Activated CD4-positive, CD25-positive, alpha-beta regulatory T cell treated with anti-CD3 and anti-CD28 coated beads, Interleukin-2, amount 50 U/mL, for 24 hours (primary cell): Measurements from ENCODE around the gene ZNF723.
"Not testable (repeated sequence)": the region's sequence is repeated elsewhere in the genome, so short reads cannot be mapped to it uniquely, and the experiment has no call there.

Experiments used
- ATAC-seq, 2 donors: fragments of 150-1000 bp; cut with Tn5 transposase; one replicate each; pipeline ENCODE4 v1.10.0; 2021; ENCODE audit warnings: mild to moderate bottlenecking in 1 of 2, moderate library complexity in 1 of 2

Gene ZNF723

DNA sequence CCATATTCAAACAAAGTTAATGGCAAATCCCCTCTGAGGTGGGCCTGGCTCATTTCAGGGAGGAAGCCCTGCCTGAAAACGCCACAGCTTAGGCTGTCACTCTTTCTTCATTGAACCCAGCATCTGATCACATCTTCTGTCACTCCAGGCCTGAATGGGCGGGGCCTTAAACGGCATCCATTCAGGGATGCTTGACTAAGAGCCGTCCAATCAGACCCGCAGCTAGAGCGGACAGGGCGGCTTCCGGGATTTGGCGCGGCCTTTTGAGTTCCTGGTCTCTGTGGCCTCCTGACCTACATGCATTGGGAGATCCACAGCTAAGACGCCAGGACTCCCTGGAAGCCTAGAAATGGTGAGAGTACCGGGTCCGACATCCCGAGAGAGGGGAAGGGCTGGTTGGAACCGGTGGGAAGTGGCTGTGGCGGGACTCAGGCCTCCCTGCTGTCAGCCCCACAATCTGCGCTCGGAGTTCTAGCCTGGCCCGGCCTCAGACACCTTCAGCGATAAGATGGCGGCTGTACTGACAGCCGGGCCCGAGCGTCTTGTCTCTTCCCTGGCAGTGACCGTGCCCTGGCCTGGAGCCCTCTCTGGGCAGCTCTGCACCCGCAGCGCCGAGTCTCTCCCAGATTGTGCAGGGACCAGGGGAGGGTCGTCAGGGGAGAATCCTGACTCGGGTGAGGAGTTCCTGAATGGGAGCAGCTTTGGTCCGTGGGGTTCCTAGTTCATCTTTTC is at the start of gene ZNF723:
ZNF723 (plus strand) TSS at position 261 of the 732 bp plus-strand sequence; CDS start at position 350, 89 bp downstream.
- ATAC-seq: no peak

DNA sequence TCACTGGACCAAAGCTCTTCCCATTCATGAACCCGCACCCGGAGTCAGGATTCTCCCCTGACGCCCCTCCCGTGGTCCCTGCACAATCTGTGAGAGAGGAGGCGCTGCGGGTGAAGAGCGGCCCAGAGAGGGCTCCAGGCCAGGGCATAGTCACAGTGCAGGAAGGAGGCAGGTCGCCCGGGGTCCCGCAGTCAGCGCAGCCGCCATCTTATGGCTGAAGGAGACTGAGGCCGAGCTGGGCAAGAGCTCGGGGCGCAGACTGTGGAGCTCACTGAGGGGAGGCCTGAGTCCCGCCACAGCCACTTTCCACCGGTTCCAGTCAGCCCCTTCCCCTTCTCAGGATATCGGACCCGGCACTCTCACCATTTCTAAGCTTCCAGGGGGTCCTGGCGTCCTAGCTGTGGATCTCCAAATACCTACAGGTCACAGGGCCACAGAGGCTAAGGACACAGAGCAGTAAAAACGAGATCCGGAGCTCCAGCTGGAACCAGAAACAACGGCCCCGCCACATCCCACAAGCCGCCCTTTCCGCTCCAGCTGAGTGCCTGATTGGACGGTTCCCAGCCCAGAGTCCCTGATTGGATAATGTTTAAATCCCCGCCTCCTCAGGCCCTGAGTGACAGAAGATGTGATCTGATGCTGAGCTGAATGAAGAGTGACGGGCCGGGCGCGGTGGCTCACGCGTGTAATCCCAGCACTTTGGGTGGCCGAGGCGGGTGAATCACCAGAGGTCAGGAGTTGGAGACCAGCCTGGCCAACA is 48.3 kb upstream of the ZNF723 start, which contains the start of gene ZNF99:
ZNF99 (minus strand) TSS at position 501 of the 760 bp plus-strand sequence; CDS start at position 366, 135 bp downstream.
- ATAC-seq: no peak

DNA sequence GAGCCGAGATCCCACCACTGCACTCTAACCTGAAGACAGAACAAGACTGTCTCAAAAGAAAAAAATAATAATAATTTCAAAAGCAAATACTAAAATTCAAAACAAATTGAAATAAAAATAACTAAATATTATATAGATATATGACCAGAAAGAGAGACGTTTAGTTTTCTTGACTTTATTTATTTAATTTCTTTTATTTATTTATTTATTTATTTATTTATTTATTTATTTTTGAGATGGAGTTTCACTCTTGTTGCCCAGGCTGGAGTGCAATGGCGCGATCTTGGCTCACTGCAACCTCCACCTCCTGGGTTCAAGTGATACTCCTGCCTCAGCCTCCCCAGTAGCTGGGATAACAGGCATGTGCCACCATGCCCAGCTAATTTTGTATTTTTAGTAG is 39.2 kb upstream of the ZNF723 start:
- ATAC-seq: not testable (repeated sequence)

DNA sequence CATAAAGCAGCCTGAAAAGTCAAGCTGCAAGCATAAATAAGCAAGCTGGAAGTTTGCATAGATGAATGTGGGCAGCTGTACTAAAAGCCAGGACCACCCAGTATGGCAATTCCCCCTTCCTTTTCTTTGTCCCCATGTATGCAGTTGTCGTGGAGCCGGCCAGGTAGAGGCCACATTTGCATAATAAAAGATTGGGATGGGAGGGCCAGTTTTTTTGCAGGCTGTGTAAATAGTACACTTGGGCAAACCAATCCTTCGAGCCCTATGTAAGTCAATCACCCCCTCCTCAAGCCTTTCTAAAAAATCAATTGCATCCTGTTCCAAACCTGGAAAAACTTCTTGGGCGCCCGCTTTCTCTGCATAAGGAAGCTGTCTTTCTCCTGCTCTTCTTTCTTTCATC is 35.1 kb upstream of the ZNF723 start:
- no peak for ATAC-seq

DNA sequence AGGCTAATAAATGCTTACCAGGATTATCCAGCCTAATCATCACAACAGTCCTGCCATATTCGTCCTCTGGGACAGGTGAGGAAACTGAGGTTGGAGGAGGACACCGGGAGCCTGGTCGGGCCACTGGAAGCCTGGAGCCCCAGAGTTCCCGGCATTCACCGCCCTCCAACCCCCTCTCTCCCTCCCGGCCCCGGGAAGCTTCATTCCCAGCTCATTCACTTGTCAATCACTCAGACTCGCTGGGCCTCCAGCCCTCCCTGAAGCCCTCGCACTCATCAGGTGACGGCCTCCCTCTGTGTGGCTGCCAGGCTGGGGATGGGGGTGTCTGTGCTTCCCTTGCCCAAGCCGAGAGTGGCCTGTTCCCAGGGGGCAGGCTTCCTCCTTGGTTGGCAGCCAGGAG is 25.7 kb upstream of the ZNF723 start:
- no peak for ATAC-seq

DNA sequence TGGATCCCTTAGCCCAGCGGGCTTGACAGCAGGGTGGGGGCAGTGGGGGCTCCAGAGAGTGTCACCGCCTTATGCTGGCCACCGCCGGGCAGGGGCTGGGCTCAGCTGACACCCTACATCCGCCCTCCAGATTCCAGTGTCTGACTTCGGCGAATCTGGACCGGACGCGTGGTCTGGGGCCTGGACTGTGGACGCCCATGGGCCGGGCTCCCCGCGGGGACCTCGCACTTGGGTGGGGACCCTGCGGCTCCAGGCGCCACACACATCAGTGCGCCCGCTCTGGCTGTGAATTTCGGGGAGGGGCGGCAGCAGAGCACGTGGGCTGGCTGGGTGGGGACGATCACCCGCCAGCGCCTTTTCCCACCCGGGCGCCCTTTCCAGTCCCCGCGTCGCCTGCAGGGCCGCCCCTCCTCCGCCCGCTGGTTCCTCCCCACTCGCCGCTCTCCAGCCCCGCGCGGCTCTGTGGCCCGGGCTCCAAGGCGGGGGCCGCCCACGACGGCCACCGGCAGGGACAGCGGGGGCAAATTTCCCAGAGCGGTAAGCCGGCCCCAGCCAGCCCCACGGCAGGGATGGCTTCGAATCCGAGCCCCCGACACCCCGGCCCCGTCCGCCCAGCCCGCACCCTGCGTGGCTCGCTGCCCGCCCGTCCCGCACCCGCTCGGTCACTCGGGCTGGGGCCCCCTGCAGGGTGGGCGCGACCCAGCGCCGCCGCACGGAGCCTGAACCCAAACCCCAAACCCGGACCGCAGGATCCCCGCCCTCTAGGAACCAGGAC is 24.8 kb upstream of the ZNF723 start:
- ATAC-seq: no peak

DNA sequence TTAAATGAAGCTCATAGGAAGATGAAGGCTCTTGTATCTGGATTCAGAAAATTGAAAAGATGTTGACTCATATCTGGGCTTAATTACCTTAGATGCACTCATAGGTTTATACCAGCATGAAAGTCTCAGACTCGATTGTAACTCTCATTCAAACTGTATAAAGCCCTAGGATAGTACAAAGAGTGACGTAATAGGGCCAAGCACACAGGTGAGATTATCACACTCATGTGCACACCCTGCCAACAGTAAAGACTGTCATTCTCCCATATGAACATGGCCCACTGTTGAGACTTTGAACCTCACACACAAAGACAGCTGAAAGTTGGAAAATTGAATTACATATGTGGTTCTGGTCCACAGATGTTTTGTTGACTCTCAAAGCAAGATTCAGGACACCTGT is 18.0 kb upstream of the ZNF723 start:
- no peak for ATAC-seq

DNA sequence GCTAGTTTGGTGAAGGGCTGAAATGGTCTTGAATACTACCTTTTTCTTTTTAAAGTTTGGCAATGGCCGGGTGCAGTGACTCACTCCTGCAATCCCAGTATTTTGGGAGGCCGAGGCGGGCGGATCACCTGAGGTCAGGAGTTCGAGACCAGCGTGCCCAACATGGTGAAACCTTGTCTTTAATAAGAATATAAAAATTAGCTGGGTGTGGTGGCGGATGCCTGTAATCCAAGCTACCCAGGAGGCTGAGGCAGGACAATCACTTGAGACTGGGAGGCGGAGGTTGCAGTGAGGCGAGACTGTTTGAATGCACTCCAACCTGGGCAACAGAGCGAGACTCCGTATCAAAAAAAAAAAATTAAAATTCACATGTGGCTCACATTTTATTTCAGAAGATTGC is 880 bp upstream of the ZNF723 start:
- no peak for ATAC-seq

DNA sequence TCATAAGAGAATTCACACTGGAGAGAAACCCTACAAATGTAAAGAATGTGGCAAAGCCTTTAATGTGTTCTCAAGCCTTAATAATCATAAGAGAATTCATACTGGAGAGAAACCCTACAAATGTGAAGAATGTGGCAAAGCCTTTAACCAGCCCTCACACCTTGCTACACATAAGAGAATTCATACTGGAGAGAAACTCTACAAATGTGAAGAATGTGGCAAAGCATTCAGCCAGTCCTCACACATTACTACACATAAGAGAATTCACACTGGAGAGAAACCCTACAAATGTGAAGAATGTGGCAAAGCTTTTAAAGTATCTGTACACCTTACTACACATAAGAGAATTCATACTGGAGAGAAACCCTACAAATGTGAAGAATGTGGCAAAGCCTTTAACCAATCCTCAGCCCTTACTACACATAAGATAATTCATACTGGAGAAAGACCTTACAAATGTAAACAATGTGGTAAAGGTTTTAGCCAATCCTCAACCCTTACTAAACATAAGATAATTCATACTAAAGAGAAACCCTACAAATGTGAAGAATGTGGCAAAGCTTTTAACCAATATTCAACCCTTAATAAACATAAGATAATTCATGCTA is 25.7 kb downstream of the ZNF723 start:
- not testable (repeated sequence) for ATAC-seq

DNA sequence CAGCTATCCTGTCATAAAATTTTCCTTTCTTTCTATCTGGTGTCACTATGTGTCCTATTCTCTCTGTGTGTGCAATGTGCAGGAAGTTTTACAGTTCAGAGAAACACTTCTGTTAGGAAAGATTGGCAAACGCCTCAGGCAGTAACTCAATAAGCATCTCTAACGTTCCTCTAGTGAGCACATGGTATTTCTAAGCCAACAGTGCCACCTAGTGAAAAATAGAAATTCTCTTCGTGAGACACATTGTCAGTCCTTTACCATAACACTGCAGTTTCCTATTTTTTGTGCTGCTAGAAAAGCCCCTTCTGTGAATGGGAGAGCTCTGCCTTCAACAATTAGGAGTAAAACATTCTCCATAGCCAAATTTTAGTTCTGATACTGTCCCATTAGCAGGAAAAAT is 50.7 kb downstream of the ZNF723 start:
- ATAC-seq: no peak

DNA sequence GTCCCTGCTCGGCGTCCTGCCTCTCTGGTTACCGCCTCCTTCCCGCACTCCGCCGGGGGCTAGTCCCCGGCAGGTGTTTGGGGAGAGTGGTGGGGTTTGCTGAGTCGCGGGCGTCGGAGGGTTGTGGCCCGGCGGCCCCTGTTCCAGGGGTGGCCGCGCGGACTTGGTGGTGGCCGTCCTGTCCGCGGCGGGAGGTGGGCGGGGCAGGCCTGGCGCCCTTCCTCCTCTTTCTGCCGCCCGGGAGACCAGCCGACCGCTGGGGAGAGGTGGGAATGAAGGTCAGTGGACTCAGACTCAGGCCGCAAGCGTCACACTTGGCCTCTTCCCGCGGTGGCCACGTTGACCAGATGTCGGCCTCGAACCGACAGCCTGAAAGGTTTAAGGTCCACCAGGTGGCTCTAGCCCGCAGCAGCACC is 61.8 kb downstream of the ZNF723 start:
- no peak for ATAC-seq

DNA sequence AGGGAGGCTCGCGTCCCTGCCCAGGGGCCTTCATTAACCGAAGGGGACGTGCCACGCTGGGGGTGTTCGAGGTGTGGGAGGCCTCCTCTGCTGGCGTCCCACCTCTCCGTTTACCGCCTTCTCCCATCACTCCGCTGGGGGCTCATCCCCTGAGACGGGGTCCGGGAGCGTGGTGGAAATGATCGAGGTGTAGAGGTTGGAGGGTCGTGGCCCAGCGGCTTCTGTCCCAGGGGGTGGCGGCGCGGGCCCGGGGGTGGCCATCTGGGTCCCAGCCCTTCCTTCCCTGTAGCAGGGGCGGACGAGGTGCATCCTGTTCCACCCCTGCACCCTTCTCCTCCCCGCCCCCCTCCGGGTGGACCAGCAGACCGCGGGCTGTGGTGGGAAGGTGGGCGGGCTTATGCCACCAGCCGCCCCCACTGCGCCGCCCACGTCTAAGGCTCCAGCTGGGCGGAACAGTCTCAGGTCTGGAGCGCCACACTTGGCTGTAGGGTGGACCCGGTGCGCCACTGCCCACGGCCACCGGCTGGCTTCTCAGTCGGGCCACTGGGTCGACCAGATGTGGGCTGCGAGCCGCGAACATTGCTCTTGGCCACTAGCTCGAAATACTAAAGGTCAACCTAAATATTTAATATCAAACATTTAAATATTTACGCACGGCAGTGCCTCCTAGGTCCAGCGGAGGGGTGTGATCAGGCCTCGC is 69.5 kb downstream of the ZNF723 start:
- ATAC-seq: no peak
